ENCODE results near the gene EPAS1.

- TF ChIP-seq EP300 (IDR thresholded peaks at IDR 0.05) (no peak), CTCF (IDR thresholded peaks at IDR 0.05) (no peak)
These were observed 45.5 kb downstream of the EPAS1 start for GRCh38 chr2:46342566-46343315.

All from stomach (tissue), 4 donors.